HG03558 (cell line): ENCODE results near the gene GNAZ.

Experiments used
- ATAC-seq: cut with Tn5 transposase; IDR thresholded peaks from one replicate; pipeline ENCODE4 v1.9.1; 2021; ENCODE audit warnings: moderate number of reproducible peaks; ENCODE audit not compliant: unreplicated experiment; ENCODE audit errors: extremely low read depth

The GNAZ gene

GRCh38 chr22:23166042-23166831 lies 95.9 kb downstream of the GNAZ start:
- ATAC-seq, result no peak

GRCh38 chr22:23166841-23167616 lies 96.7 kb downstream of the GNAZ start:
- no peak for ATAC-seq

- no peak for ATAC-seq
These were observed 98.2 kb downstream of the GNAZ start for GRCh38 chr22:23168391-23169042.

GRCh38 chr22:23169043-23169406 lies 98.7 kb downstream of the GNAZ start:
- no peak for ATAC-seq
